OCI-LY7 (cell line): ENCODE measurements around the gene EFNA5.

Experiments used
- CTCF ChIP-seq: fragments of 200-600 bp; sonication (generic); conservative IDR thresholded peaks from 2 replicates; pipeline ENCODE4 v1.5.1; 2014; ENCODE audit warnings: mild to moderate bottlenecking, antibody characterized with exemption, low read length, moderate library complexity, mixed read lengths
- EZH2phosphoT487 ChIP-seq: fragments of 200-600 bp; sonication (generic); IDR thresholded peaks from 2 replicates; pipeline ENCODE4 v1.6.1; 2018; ENCODE audit warnings: low read depth, borderline replicate concordance, mild to moderate bottlenecking, mixed run types, antibody characterized with exemption, low read length, moderate library complexity, mixed read lengths

- TF ChIP-seq CTCF (no peak), EZH2phosphoT487 (no peak)
Measured at GRCh38 chr5:107499237-107499636, 171.5 kb downstream of the EFNA5 start.
